ENCODE results near the gene IGIP. TPM values are rescaled to one million over a fixed set of nuclear protein-coding genes. Genes with fewer than 3 reads are reported as not detected.
A peak's percentile ranks its signal among the peaks of the same experiment; 100 is the strongest.

Gene IGIP
- total RNA-seq, 1 experiment from 2014 or later, result 1.7 TPM

DNA sequence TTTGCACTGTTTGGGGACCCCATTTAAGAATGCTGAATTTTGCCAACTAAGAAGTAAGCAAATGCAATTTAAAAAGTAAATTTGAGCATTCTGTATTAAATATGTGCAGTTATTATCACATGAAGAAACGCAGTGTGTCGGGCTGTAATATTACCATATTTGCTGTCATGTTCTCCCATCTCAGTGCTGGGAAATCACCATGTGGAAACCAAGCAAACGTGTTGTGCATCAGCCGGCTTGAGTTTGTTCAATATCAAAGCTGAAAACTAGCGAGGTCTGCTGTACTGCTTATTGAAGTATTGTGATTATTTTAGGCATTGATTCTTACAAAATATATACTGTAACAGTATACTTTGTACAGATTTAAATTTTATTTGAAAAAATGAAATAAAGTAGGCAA lies 2.6 kb downstream of the IGIP start (continued):
- TF ChIP-seq, protein P1, sequence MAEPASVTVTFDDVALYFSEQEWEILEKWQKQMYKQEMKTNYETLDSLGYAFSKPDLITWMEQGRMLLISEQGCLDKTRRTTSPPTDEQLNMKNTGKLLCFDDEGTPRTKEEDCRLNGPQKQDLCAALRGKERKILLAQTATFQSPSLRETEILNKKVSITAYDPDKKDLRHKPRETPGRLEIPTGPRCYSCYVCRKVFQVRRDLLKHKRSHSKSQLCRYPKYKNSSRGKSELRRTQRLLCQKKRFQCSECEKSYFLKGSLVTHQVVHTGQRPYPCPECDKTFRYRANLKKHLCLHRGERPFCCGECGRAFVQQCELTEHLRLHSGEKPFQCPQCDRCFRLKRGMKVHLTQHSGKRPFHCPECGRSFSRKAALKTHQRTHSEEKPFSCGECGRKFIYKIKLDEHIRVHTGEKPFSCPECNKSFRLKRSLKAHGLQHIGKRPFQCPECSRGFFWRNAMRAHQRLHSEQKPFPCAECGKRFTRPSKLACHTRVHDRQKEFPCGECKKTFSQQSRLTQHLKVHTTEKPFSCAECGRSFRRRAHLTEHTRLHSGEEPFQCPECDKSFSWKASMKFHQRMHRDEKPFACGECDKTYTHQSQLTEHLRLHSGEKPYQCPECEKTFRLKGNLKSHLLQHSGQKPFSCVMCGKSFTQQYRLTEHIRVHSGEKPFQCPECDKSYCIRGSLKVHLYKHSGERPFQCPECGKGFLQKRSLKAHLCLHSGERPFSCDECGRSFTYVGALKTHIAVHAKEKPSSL (CRISPR knock-in tag; conservative IDR thresholded peaks at IDR 0.05), result no peak
- TF ChIP-seq NFYB (CRISPR knock-in tag; conservative IDR thresholded peaks at IDR 0.05; ENCODE audit: low read depth) (no peak), TP53 (CRISPR knock-in tag; IDR thresholded peaks at IDR 0.05) (no peak), JUN (CRISPR knock-in tag; IDR thresholded peaks at IDR 0.05) (no peak), FOXP1 (CRISPR knock-in tag; IDR thresholded peaks at IDR 0.05; ENCODE audit: borderline replicate concordance) (no peak)
- TF ChIP-seq, protein P2, sequence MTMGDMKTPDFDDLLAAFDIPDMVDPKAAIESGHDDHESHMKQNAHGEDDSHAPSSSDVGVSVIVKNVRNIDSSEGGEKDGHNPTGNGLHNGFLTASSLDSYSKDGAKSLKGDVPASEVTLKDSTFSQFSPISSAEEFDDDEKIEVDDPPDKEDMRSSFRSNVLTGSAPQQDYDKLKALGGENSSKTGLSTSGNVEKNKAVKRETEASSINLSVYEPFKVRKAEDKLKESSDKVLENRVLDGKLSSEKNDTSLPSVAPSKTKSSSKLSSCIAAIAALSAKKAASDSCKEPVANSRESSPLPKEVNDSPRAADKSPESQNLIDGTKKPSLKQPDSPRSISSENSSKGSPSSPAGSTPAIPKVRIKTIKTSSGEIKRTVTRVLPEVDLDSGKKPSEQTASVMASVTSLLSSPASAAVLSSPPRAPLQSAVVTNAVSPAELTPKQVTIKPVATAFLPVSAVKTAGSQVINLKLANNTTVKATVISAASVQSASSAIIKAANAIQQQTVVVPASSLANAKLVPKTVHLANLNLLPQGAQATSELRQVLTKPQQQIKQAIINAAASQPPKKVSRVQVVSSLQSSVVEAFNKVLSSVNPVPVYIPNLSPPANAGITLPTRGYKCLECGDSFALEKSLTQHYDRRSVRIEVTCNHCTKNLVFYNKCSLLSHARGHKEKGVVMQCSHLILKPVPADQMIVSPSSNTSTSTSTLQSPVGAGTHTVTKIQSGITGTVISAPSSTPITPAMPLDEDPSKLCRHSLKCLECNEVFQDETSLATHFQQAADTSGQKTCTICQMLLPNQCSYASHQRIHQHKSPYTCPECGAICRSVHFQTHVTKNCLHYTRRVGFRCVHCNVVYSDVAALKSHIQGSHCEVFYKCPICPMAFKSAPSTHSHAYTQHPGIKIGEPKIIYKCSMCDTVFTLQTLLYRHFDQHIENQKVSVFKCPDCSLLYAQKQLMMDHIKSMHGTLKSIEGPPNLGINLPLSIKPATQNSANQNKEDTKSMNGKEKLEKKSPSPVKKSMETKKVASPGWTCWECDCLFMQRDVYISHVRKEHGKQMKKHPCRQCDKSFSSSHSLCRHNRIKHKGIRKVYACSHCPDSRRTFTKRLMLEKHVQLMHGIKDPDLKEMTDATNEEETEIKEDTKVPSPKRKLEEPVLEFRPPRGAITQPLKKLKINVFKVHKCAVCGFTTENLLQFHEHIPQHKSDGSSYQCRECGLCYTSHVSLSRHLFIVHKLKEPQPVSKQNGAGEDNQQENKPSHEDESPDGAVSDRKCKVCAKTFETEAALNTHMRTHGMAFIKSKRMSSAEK (CRISPR knock-in tag; IDR thresholded peaks at IDR 0.05; ENCODE audit: borderline replicate concordance), result no peak
- TF ChIP-seq, protein P3, sequence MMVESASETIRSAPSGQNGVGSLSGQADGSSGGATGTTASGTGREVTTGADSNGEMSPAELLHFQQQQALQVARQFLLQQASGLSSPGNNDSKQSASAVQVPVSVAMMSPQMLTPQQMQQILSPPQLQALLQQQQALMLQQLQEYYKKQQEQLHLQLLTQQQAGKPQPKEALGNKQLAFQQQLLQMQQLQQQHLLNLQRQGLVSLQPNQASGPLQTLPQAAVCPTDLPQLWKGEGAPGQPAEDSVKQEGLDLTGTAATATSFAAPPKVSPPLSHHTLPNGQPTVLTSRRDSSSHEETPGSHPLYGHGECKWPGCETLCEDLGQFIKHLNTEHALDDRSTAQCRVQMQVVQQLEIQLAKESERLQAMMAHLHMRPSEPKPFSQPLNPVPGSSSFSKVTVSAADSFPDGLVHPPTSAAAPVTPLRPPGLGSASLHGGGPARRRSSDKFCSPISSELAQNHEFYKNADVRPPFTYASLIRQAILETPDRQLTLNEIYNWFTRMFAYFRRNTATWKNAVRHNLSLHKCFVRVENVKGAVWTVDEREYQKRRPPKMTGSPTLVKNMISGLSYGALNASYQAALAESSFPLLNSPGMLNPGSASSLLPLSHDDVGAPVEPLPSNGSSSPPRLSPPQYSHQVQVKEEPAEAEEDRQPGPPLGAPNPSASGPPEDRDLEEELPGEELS (CRISPR knock-in tag; IDR thresholded peaks at IDR 0.05), result no peak
- TF ChIP-seq, protein P4, sequence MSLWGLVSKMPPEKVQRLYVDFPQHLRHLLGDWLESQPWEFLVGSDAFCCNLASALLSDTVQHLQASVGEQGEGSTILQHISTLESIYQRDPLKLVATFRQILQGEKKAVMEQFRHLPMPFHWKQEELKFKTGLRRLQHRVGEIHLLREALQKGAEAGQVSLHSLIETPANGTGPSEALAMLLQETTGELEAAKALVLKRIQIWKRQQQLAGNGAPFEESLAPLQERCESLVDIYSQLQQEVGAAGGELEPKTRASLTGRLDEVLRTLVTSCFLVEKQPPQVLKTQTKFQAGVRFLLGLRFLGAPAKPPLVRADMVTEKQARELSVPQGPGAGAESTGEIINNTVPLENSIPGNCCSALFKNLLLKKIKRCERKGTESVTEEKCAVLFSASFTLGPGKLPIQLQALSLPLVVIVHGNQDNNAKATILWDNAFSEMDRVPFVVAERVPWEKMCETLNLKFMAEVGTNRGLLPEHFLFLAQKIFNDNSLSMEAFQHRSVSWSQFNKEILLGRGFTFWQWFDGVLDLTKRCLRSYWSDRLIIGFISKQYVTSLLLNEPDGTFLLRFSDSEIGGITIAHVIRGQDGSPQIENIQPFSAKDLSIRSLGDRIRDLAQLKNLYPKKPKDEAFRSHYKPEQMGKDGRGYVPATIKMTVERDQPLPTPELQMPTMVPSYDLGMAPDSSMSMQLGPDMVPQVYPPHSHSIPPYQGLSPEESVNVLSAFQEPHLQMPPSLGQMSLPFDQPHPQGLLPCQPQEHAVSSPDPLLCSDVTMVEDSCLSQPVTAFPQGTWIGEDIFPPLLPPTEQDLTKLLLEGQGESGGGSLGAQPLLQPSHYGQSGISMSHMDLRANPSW (CRISPR knock-in tag; conservative IDR thresholded peaks at IDR 0.05; ENCODE audit: low read depth), result no peak

DNA sequence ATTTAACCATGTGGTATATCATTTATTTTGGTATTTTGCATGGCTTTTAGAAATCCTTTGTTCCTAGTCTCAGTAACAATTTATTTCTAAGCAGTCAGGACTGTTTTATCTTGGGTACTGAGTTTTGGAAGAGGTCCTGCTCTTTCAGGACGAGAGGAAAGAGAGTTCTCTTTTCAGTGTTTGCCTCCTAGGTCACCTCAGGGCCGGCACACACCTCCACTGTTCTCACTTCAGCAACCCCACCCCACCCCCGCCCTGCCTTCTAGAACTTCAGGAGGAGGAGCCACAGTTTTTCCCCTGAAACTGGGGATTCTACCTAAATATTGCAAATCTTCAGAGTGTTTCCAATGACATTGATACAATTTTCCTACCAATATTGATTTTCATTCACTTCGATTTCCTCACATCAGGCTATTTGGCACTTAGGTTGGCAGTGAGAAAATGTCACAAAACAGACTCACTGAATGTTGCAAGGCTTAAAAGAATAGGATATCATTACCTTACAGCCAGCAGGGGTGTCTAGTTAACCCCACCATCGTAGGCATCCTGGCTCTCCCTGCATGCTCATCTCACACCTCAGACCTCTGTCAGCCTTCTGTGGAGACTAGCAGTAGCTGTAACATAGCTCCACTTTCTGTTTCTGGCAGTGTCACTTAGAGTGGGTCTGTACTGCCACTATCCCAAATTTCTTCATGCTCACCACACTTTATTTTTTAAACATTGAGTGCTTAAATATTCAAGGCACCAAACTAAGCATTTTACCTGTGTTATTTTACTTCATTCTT lies 5.4 kb downstream of the IGIP start:
- Mint-ChIP-seq H3K9me3 (no peaks in the 10 kb centered on the region), H3K4me1 (peaks cover 15% of the 10 kb centered on the region), H3K36me3 (no peaks in the 10 kb centered on the region), H3K27me3 (ENCODE audit: low read depth) (no peaks in the 10 kb centered on the region), H3K4me3 (no peak overlapping the region), H3K27ac (no peak overlapping the region)
- CTCF ChIA-PET, result interaction anchor here (1.0 to 3.4 kb wide), 2 partner anchors 14 to 88 kb away, joined by 3 to 42 read pairs; partner anchors contain the start of gene NRG2
- POLR2A ChIA-PET, result no interaction called here
- DNase-seq (ENCODE audit: low spot score), result no peak
- ATAC-seq, result 0 out of 2 replicates have a peak, but pooled peaks have one; percentile 50
- TF ChIP-seq SP1 (CRISPR knock-in tag; conservative IDR thresholded peaks at IDR 0.05), result no peak
- TF ChIP-seq, protein P5, sequence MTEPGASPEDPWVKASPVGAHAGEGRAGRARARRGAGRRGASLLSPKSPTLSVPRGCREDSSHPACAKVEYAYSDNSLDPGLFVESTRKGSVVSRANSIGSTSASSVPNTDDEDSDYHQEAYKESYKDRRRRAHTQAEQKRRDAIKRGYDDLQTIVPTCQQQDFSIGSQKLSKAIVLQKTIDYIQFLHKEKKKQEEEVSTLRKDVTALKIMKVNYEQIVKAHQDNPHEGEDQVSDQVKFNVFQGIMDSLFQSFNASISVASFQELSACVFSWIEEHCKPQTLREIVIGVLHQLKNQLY (CRISPR knock-in tag; IDR thresholded peaks at IDR 0.05), result no peak
- no peak for TF ChIP-seq ZNF138 (CRISPR knock-in tag; conservative IDR thresholded peaks at IDR 0.05)
- no peak for TF ChIP-seq GRHL2 (CRISPR knock-in tag; IDR thresholded peaks at IDR 0.05; ENCODE audit: insufficient replicate concordance, severe bottlenecking)
- TF ChIP-seq FOXK1 (CRISPR knock-in tag; IDR thresholded peaks at IDR 0.05), result no peak
- no peak for TF ChIP-seq JAZF1 (CRISPR knock-in tag; IDR thresholded peaks at IDR 0.05)
- no peak for TF ChIP-seq CBFB (CRISPR knock-in tag; IDR thresholded peaks at IDR 0.05; ENCODE audit: low read depth)
- TF ChIP-seq PRRX2 (CRISPR knock-in tag; IDR thresholded peaks at IDR 0.05), result no peak
- no peak for TF ChIP-seq NR2C2 (CRISPR knock-in tag; IDR thresholded peaks at IDR 0.05)
- no peak for TF ChIP-seq TEAD4 (CRISPR knock-in tag; IDR thresholded peaks at IDR 0.05)
- no peak for TF ChIP-seq OVOL2 (CRISPR knock-in tag; IDR thresholded peaks at IDR 0.05; ENCODE audit: borderline replicate concordance)
- TF ChIP-seq, protein P6, sequence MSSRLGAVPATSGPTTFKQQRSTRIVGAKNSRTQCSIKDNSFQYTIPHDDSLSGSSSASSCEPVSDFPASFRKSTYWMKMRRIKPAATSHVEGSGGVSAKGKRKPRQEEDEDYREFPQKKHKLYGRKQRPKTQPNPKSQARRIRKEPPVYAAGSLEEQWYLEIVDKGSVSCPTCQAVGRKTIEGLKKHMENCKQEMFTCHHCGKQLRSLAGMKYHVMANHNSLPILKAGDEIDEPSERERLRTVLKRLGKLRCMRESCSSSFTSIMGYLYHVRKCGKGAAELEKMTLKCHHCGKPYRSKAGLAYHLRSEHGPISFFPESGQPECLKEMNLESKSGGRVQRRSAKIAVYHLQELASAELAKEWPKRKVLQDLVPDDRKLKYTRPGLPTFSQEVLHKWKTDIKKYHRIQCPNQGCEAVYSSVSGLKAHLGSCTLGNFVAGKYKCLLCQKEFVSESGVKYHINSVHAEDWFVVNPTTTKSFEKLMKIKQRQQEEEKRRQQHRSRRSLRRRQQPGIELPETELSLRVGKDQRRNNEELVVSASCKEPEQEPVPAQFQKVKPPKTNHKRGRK (CRISPR knock-in tag; IDR thresholded peaks at IDR 0.05; ENCODE audit: borderline replicate concordance), result no peak
- TF ChIP-seq, protein P7, sequence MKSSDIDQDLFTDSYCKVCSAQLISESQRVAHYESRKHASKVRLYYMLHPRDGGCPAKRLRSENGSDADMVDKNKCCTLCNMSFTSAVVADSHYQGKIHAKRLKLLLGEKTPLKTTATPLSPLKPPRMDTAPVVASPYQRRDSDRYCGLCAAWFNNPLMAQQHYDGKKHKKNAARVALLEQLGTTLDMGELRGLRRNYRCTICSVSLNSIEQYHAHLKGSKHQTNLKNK (CRISPR knock-in tag; IDR thresholded peaks at IDR 0.05), result no peak

All from WTC11 (cell line).